Jurkat, Clone E6-1 (cell line): ENCODE results near the gene YTHDC1.
A peak's percentile ranks its signal among the peaks of the same experiment; 100 is the strongest.

Experiments
- DNase-seq: peaks from one replicate; pipeline ENCODE4 v3.0.0-alpha.2; 2011; ENCODE audit warnings: low read depth, low spot score
- H3K4me3 ChIP-seq: 2 replicates; pipeline ENCODE4 v1.5.1; 2011; ENCODE audit warnings: mild to moderate bottlenecking, low read length, control low read depth, moderate library complexity

The YTHDC1 gene

DNA sequence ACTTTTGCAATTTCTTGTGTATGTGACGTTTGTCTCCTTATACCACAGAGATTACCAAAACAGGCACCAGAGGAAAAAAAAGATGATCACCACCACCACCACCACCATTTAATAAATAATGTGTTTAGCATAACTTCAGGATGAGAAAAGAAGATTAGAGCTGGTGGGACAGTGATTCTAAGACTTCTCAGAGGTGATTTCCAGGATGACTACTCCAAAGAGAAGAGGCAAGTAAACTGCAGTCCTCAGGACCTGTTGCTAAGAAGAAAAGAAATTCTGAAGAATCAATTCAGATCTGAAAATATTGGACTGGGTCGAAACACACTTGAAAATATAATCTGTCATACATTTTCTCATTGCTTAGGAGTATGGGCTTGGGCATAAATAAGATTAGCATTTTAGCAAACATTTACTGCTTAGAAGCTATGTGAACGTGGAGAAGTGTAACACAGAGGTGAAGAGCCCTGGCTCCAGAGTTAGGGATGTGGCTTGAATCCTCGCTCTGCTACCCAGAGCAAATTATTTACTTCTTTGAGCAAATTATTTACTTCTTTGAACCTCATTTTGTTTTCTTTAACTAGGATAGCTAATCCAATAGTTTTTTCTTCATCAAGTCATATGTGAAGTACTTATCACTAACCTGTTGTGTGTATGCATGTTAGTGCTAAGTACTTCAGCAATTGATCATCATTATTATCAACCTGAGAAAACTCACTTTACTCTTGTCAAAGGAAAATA, 10.5 kb upstream of the YTHDC1 start:
- no peak overlapping the region for H3K4me3 ChIP-seq
- DNase-seq: no peak

DNA sequence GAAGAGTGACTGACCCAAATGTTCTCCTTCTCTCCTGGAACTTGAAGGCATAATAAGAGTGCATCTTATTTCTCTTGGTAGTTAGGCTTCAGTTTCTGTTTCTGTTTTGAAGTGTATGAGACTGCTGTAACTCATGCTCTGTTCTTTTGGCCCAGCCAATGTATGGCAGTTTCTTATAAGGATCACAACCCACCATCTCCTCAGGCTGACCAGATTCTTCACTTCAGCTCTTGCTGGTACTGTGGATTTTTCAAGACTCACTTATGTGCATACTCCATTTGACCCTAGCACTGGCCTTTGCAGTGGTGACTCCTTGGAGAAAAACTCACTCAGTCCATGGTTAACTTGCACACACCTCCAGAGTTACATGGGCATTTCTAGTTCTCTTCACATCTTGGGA, 9.6 kb upstream of the YTHDC1 start:
- no peak overlapping the region for H3K4me3 ChIP-seq

GRCh38 chr4:68358988-68359387, 9.1 kb upstream of the YTHDC1 start:
- H3K4me3 ChIP-seq: no peak overlapping the region
- no peak for DNase-seq

More for the DNA sequence above, 9.6 kb upstream of the YTHDC1 start:
- DNase-seq: no peak

- H3K4me3 ChIP-seq: no peak overlapping the region
- DNase-seq: no peak
Observed at GRCh38 chr4:68352791-68353190, 2.9 kb upstream of the YTHDC1 start.

GRCh38 chr4:68349279-68349648, 626 bp downstream of the YTHDC1 start:
- DNase-seq: peak; percentile 20
- H3K4me3 ChIP-seq: peak overlapping the region; percentile 92

- DNase-seq: no peak
- peak overlapping the region; percentile 92 for H3K4me3 ChIP-seq
Observed at GRCh38 chr4:68348577-68348976, 1.3 kb downstream of the YTHDC1 start.

GRCh38 chr4:68347845-68348244, 2.0 kb downstream of the YTHDC1 start:
- H3K4me3 ChIP-seq: peak overlapping the region; percentile 92
- DNase-seq: no peak

DNA sequence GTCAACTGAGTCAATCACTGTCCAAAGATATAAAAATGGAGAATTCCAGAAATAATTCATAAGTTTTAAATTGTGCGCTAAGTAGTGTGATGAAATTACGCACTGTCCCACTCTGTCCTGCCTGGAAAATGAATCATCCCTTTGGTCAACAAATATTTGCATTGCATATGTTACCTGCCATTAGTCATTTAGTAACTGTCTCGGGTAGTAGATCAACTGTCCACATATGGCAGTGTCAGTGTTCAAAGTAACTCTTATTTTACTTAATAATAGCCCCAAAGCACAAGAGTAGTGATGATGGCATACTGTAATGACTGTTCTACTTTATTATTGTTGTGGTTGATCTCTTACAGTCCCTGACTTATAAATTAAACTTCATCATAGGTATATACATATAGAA, 3.4 kb downstream of the YTHDC1 start:
- no peak for DNase-seq
- H3K4me3 ChIP-seq: no peak overlapping the region

GRCh38 chr4:68344785-68345184, 5.1 kb downstream of the YTHDC1 start:
- DNase-seq: no peak
- no peak overlapping the region for H3K4me3 ChIP-seq

DNA sequence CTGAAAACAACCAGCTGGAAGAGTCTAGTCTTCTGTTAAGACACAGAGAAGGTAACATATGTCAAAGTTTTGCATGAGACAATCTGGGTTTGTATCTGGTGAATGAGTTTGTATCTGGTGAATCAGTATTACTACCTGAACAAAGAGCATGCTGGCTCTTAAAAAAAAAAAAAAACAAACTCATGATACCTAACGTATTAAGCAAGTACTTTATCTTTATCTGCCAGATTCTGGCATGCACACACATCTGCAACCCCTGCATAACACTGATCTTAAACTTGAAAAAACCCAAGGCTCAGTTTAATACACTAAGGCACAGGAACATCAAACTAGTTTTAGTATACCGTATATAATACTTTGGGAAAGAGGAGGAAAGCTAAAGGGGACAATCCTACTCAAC, 5.8 kb downstream of the YTHDC1 start:
- peak; percentile 14 for DNase-seq
- H3K4me3 ChIP-seq: no peak overlapping the region

GRCh38 chr4:68342134-68342533, 7.8 kb downstream of the YTHDC1 start:
- no peak overlapping the region for H3K4me3 ChIP-seq
- no peak for DNase-seq

GRCh38 chr4:68338625-68339024, 11.3 kb downstream of the YTHDC1 start:
- DNase-seq: no peak
- H3K4me3 ChIP-seq: no peak overlapping the region

- no peak for DNase-seq
- H3K4me3 ChIP-seq: no peak overlapping the region
Observed at GRCh38 chr4:68337522-68337921, 12.4 kb downstream of the YTHDC1 start.

GRCh38 chr4:68337004-68337403, 12.9 kb downstream of the YTHDC1 start:
- no peak overlapping the region for H3K4me3 ChIP-seq
- DNase-seq: no peak

- no peak for DNase-seq
- H3K4me3 ChIP-seq: no peak overlapping the region
Observed at GRCh38 chr4:68336530-68336929, 13.4 kb downstream of the YTHDC1 start.

DNA sequence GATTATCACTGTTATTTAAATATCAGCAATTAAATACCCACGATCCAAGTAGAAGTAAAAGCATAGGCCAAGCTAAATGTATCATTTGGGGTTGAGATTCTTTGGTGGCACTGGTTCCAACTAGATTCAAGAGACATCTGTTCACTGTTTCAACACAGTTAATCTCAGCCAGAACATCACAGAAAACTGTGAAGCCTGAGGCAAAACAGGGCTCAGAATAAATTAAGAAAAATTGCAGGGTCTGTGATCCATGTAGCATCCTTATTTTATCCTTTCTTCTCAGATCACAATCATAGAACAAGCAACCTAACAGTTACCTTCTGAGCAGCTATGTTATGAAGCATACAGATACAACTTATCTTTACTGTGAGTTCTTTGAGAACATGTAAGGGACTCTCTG, 23.7 kb downstream of the YTHDC1 start:
- no peak for DNase-seq
- H3K4me3 ChIP-seq: no peak overlapping the region

DNA sequence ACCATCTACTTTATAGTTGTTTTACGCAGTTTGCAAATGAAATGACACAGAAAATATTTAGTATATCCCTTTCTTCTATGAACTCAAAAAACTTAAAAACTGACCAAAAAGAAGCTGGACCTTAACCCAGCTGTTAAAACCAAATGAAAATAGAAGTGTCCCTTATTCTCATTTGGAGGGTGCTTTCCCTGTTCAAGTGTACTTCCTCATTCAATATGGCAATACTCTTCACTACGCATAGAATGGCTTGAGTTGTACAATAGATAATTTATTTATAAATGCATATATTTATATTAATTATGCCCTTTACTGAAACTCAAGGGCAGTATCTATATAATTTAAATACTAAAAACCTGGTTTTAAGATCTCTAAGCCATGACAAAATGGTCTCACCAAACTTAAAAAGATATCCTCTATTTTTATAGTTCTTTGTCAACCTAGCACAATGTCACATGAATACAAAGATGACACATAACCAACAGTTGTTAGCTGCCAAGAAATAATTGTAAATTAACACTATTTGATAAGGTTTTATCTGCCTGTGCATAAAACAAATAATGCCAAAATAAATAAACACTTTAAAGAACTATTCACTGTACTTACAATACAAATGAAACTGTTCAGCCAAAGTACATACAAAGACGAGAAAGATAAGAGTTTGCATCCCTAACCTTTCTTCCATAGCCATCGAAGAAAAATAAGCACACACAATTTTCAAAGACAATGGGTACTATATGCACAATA, 25.2 kb downstream of the YTHDC1 start:
- no peak for DNase-seq
- H3K4me3 ChIP-seq: no peak overlapping the region

GRCh38 chr4:68319040-68319439, 30.9 kb downstream of the YTHDC1 start:
- no peak overlapping the region for H3K4me3 ChIP-seq
- no peak for DNase-seq

- H3K4me3 ChIP-seq: no peak overlapping the region
- no peak for DNase-seq
Observed at GRCh38 chr4:68316193-68316969, 33.5 kb downstream of the YTHDC1 start.

- no peak overlapping the region for H3K4me3 ChIP-seq
- no peak for DNase-seq
Observed at GRCh38 chr4:68310651-68311247, 39.1 kb downstream of the YTHDC1 start.
